HepG2 (cell line): Measurements from ENCODE around the gene CYSTM1. TPM values are rescaled to one million over a fixed set of nuclear protein-coding genes. Genes with fewer than 3 reads are reported as not detected.

Experiments used
- ATF1 ChIP-seq: IDR thresholded peaks from 2 replicates; pipeline ENCODE4 v1.6.1; 2016; ENCODE audit warnings: mild to moderate bottlenecking, control low read depth
- CEBPZ ChIP-seq: IDR thresholded peaks from 2 replicates; pipeline ENCODE4 v1.6.1; 2012; ENCODE audit warnings: low read length, improper control_type of control experiment
- CTCF ChIP-seq: sonication (generic); formaldehyde crosslinking; IDR thresholded peaks from 2 replicates; pipeline ENCODE4 v1.5.0; 2020; ENCODE audit warnings: mild to moderate bottlenecking, missing genetic modification reagents, moderate library complexity
- DZIP1 ChIP-seq: sonication (generic); formaldehyde crosslinking; IDR thresholded peaks from 2 replicates; pipeline ENCODE4 v1.5.0; 2020; ENCODE audit warnings: mild to moderate bottlenecking, missing genetic modification reagents
- E2F1 ChIP-seq: sonication (generic); formaldehyde crosslinking; IDR thresholded peaks from 2 replicates; pipeline ENCODE4 v1.5.0; 2020; ENCODE audit warnings: missing genetic modification reagents
- FOXA1 ChIP-seq, 2 experiments: fragments of 450-650 bp in 1 of 2; sonication (generic) in 1 of 2; formaldehyde crosslinking in 1 of 2; IDR thresholded peaks; 2 replicates each; pipeline versions ENCODE4 v1.4.0 to v1.6.1; 2016 to 2020; ENCODE audit warnings: missing genetic modification reagents in 1 of 2
- GMEB1 ChIP-seq: sonication (generic); formaldehyde crosslinking; IDR thresholded peaks from 2 replicates; pipeline ENCODE4 v1.5.1; 2020; ENCODE audit warnings: missing genetic modification reagents, mild to moderate bottlenecking, borderline replicate concordance
- NCOA2 ChIP-seq: sonication (generic); formaldehyde crosslinking; IDR thresholded peaks from 2 replicates; pipeline ENCODE4 v1.8.0; 2022; ENCODE audit warnings: inconsistent platforms
- TRAFD1 ChIP-seq: sonication (generic); formaldehyde crosslinking; IDR thresholded peaks from 2 replicates; pipeline ENCODE4 v1.5.1; 2020; ENCODE audit warnings: missing genetic modification reagents, mild to moderate bottlenecking, borderline replicate concordance
- ZFP37 ChIP-seq: sonication (generic); formaldehyde crosslinking; IDR thresholded peaks from 2 replicates; pipeline ENCODE4 v1.4.0; 2020; ENCODE audit warnings: missing genetic modification reagents, borderline replicate concordance
- ZFP41 ChIP-seq: sonication (generic); formaldehyde crosslinking; IDR thresholded peaks from 2 replicates; pipeline ENCODE4 v1.4.0; 2020; ENCODE audit warnings: mild to moderate bottlenecking, missing genetic modification reagents, borderline replicate concordance
- ZKSCAN8 ChIP-seq: IDR thresholded peaks from 2 replicates; pipeline ENCODE4 v1.6.1; 2016; ENCODE audit warnings: borderline replicate concordance, missing genetic modification reagents, missing compliant biosample characterization
- ZNF891 ChIP-seq: sonication (generic); formaldehyde crosslinking; IDR thresholded peaks from 2 replicates; pipeline ENCODE4 v1.5.0; 2020; ENCODE audit warnings: mild to moderate bottlenecking, missing genetic modification reagents
- polyA plus RNA-seq, 8 experiments: library from polyadenylated mRNA; depleted of rRNA in 3 of 8; stranded (reverse) in 7 of 8; unstranded in 1 of 8; fragments of >200 nt; fragmentation: Illumina TruSeq in 4 of 8; extraction: Trizol in 4 of 8; gene quantifications; 2 replicates each; pipeline versions ENCODE4 v1.2.1 to v1.2.3, GENCODE V29; 2011 to 2016; ENCODE audit warnings: low read depth in 4 of 8, missing spikeins in 1 of 8, mixed read lengths in 1 of 8; ENCODE audit not compliant: insufficient read depth in 1 of 8
- total RNA-seq, 5 experiments: library from RNA; depleted of rRNA; stranded (reverse); fragments of >200 nt; fragmentation: Illumina TruSeq; extraction: Trizol; gene quantifications; 2 replicates each; pipeline ENCODE4 v1.2.3, GENCODE V29; 2016; ENCODE audit warnings: low read depth in 1 of 5

The CYSTM1 gene
- total and polyA plus RNA-seq, 2 of the 13 experiments (the other 11 are each of a cell fraction or from before 2014, with no cell fraction given): 40.0 to 73.4 TPM

GRCh38 chr5:140174465-140175366 is at the start of gene CYSTM1 (continued):
- no peak for TF ChIP-seq TRAFD1 (CRISPR knock-in tag)
- peak; percentile 68; the same call in 1 of the 2 replicates for TF ChIP-seq E2F1
- no peak for TF ChIP-seq ZKSCAN8
- TF ChIP-seq FOXA1 (IDR thresholded peaks at IDR 0.05): no peak
- TF ChIP-seq FOXA1 (CRISPR knock-in tag; IDR thresholded peaks at IDR 0.05): no peak
- no peak; the same call in 1 of the 2 replicates for TF ChIP-seq ZFP37 (CRISPR knock-in tag)
- no peak for TF ChIP-seq CEBPZ
- TF ChIP-seq NCOA2 (CRISPR knock-in tag): peak; percentile 30; the same call in 1 of the 2 replicates
- TF ChIP-seq ZFP41 (CRISPR knock-in tag): no peak
- TF ChIP-seq ATF1 (CRISPR knock-in tag): peak; percentile 77
- peak; percentile 44 for TF ChIP-seq ZNF891
- TF ChIP-seq DZIP1 (CRISPR knock-in tag): peak; percentile 85; the same call in 1 of the 2 replicates
- TF ChIP-seq GMEB1 (CRISPR knock-in tag): peak; percentile 64; the same call in 1 of the 2 replicates
- no peak for TF ChIP-seq CTCF
